Superior temporal gyrus (tissue), 1 donor: ENCODE data around the gene SLC6A7.

Experiments used
- DNase-seq: peaks from one replicate; pipeline ENCODE4 v3.0.0-alpha.2; 2016; ENCODE audit errors: extremely low spot score

SLC6A7 gene

DNA sequence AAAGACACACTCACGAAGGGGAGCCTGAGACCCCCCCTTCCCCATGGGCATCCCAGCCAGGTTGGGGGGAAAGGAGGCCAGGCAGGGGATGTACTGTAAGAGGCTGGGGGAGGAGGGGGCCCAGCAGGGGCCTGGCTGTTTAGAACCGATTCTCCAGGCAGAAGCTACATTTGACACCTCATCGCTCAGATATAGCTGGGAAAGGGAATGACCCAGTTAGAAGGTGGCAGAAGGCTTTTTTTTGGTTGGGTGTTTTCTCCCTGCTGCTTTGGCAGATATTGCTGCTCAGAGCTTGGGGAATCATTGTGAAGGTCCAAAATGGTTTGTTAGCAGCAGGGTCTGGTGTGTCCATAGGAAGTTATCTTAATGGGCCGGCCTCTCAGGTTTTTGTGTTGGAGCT, 17.3 kb upstream of the SLC6A7 start:
- DNase-seq: no peak

GRCh38 chr5:150173161-150173560, 16.7 kb upstream of the SLC6A7 start:
- no peak for DNase-seq

DNA sequence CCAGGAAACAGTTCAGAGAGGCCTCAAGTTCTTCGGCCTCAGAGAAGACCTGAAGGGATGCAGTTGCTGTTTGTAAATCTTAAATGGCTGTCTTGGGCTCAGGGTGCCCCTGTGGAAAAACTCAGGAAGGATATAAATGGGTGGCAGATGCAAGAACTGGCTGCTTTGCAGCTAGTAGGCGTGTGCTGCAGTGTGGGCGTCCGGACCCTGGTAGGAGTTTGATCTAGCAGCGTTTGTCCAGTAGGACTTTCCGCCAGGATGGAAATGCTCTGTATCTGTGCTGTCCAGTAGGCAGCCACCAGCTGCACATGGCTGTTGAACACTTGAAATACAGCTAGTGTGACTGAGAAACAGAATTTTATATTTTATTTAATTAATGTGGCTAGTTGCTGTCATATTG, 15.6 kb upstream of the SLC6A7 start:
- DNase-seq: no peak

DNA sequence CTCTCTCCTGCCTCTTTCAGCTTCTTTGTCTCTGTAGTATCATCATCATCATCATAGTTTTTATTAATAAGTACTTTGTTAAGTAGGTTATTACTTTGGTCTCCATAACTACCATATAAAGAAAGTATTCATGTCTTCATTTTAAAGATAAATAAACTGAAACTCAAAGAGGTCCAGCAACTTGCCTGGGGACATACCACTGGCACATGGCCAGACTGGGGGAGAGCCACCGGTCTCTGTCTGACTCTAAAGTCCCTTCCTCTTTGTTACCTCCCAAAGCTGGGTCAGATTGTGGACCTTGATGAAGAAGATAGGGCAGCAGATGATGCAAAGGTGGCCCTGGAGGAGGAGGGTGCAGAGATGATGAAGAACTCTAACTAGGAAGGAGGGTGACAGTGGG, 14.8 kb upstream of the SLC6A7 start:
- DNase-seq: no peak

- DNase-seq: no peak
These were observed 14.3 kb upstream of the SLC6A7 start for GRCh38 chr5:150175536-150175935.

- DNase-seq: no peak
These were observed 13.0 kb upstream of the SLC6A7 start for GRCh38 chr5:150176745-150177477.

GRCh38 chr5:150177721-150178120, 12.1 kb upstream of the SLC6A7 start:
- DNase-seq: no peak

DNA sequence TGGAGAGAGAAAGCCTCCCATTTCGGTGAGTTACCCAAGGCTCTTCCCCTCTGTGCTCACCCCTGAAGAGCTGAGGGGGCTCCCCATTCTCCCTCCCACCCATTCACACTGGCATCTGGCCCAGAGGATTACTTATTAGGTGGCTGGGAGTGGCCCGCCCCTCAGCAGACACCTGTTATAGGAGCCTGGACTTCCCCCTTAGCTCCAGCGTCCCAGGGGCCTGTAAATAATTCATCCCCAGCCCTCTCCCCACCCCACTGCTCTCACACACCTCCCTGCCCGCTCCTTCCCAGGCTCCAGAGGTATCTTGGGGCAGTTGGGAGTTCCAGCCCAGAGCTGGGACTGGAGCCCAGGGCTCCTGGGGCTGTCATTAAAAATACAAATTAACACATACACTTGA, 11.6 kb upstream of the SLC6A7 start:
- DNase-seq: no peak

DNA sequence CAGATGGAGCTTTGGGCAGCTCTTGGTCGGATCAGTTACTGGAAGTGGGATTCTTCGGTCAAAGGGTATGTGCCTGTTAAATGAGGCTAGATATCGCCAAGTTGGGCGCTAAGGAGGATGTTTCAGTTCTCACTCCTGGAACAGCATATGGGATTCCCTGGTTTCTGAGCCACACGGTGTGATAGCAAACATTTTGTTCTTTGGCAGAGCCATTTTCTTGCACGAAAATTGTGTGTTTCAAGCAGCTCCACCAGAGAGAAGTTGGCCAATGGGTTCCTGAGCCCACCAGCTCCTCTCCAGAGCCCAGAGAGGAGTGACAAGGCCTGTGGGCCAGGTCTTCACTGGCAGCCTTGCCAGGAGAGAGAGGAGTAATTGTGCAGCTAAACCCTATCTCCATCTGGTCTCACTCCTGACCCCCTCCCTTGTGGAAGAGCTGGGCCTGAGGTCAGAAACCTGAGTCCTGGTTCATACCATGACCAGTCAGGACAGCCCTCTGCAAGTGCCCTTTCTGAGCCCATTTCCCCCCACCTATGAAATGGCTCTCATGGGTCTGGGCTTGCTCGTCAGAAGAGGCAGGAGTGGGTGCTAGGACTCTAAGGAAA, 10.7 kb upstream of the SLC6A7 start:
- DNase-seq: no peak

DNA sequence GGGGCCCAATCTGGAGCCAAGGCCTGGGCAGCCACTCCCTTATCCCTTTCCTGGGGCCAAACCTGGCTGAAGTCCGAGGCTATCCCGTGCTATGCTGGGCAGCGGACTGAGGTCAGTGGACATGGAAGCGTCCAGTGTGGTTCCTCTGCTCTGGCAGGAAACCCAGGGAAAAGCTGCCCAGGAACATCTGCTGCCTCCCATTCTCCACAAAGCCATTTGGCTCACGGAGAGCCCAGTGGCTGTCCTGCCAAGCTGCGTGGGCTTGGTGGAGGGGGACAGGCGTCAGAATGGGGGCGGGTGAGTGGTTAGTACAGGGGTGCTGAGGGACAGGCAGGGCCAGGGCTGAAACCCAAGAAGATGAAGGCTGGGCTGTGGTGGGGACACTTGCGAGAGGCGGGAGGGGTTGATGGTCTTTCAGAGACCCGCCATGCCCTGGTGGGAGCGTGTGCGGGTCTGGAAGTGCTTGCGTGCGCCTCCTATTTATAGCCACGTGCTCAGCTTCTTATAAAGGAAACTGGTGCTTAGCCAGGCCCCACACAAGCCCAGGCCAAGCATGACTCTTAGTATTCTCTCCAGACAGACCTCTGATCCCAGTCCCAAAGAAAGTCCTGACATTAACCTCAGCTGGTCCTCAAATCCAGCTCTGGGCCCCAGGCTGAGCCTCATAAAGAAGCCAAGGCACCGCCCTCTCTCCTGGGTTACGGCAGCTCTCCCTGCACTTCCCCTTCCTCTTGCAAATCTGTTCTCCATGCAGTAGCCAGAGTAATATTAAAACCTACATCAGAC, 9.4 kb upstream of the SLC6A7 start:
- DNase-seq: peak; percentile 67

GRCh38 chr5:150181027-150181426, 8.8 kb upstream of the SLC6A7 start:
- DNase-seq: no peak

DNA sequence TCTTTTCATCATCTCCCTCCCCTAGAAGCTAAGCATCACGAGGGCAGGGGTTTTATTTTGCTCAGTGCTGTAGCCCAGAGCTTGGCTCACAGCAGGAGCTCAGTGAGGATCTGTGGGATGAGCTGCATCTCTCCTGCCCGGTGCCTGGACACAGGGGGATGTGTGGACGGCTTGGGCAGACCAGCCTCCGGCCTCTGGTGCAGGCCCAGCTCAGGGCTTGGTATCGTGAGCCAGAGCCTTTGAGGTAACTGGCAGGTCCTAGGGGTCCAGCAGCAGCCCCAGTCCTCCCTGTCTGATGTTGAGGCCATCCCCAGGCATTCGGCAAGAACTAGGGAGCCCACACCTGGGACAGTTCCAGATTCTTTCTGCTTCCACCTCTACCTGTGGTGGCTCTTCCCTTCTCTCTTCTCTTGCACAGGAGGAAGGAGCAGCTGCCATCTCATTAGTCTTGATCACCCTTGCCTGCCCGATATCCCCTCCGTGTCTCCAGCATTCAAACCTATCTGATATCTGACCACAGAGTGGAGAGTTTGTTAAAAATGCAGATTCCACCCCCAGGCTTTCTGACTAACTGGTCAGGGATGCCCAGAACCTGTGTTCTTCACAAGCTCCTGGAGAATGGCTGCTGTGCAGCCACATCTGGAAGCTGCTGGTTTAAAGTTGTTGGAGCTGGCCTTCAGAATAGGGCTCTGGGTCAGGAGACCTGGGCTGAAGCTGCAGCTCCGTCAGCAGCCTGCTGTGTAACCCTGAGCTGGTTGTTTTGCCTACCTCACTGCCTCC, 7.9 kb upstream of the SLC6A7 start:
- no peak for DNase-seq

DNA sequence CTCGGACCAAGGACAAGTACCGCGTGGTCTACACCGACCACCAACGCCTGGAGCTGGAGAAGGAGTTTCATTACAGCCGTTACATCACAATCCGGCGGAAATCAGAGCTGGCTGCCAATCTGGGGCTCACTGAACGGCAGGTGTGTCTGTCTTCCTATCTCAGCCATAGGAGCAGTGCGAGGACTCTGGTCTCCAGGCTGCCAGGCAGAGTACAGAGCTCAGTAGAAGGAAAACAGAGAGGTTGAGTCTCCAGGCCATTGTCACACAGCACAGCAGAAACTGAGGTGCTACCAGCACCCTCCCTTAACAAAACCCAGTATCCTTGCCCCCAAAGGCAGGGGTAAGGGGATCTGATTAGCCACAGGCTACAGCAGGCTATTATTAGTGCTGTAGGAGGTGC, 7.1 kb upstream of the SLC6A7 start:
- DNase-seq: no peak

DNA sequence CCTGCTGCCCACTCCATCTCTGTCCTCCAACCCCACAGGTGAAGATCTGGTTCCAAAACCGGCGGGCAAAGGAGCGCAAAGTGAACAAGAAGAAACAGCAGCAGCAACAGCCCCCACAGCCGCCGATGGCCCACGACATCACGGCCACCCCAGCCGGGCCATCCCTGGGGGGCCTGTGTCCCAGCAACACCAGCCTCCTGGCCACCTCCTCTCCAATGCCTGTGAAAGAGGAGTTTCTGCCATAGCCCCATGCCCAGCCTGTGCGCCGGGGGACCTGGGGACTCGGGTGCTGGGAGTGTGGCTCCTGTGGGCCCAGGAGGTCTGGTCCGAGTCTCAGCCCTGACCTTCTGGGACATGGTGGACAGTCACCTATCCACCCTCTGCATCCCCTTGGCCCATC, 6.4 kb upstream of the SLC6A7 start:
- DNase-seq: no peak

- no peak for DNase-seq
These were observed 5.9 kb upstream of the SLC6A7 start for GRCh38 chr5:150184006-150184405.

- no peak for DNase-seq
These were observed 4.6 kb upstream of the SLC6A7 start for GRCh38 chr5:150184990-150185912.

DNA sequence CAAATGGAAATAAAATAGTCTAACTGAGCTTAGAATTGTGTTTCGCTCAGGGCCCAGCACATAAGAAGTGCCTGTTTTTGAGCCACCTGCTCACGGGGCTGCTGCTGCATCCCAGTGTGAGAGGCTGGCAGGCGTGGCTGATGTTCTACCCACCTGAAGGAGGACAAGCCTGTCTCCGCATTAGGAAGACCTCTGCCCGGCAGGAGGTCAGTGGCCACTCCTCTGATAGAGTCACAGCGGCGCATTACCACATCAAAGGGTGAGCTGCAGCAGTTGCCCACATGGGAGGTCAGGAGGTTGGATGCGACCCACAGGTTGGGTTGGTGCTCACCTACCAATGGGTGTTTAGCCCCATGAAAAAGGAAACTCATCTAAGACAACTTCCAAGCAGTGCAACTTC, 3.7 kb upstream of the SLC6A7 start:
- no peak for DNase-seq

- no peak for DNase-seq
These were observed 3.0 kb upstream of the SLC6A7 start for GRCh38 chr5:150186897-150187296.

- DNase-seq: no peak
These were observed 1.6 kb upstream of the SLC6A7 start for GRCh38 chr5:150188146-150188842.

GRCh38 chr5:150189326-150189725, 536 bp upstream of the SLC6A7 start:
- DNase-seq: no peak
